ENCODE measurements around the gene MORC3. TPM values are rescaled to one million over a fixed set of nuclear protein-coding genes. Genes with fewer than 3 reads are reported as not detected.
"Not testable (repeated sequence)": the region's sequence is repeated elsewhere in the genome, so short reads cannot be mapped to it uniquely, and the experiment has no call there.

Gene MORC3
- total RNA-seq, 1 experiment from 2014 or later, result 13.8 TPM

DNA sequence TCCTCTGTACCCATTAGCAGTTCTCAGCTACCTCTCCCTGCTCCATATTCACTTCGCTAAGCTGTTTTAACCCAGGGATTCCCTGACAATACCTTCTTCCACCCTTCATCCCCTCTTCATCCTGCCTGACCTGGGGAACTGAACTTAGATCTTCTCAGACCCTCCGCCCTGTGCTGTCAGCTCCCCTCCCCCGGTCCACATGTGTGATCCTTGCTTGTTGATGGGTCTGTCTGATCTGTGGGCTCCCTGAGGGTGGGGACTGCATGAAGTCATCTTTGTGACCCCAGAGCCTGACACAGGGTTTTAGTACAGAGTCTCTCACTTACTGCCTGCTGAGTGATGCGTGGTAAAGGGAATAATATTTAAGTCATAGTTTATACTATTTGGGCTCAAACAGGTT is 77.0 kb downstream of the MORC3 start:
- no peaks in the 10 kb centered on the region for H4K20me1 ChIP-seq (ENCODE audit: insufficient read depth, low read depth, low read length)
- H3K27ac ChIP-seq (ENCODE audit: low read length), result no peak overlapping the region
- H3K36me3 ChIP-seq (ENCODE audit: insufficient read depth, low read length), result peaks cover 3% of the 10 kb centered on the region; the same call in 1 of the 2 replicates
- H3K4me2 ChIP-seq (ENCODE audit: low read depth, low read length, poor library complexity, severe bottlenecking), result no peak overlapping the region
- no peaks in the 10 kb centered on the region for H3K9me2 ChIP-seq (replicated peaks; ENCODE audit: insufficient read depth, low read length)
- no peaks in the 10 kb centered on the region for H3K9me3 ChIP-seq (ENCODE audit: low read length)
- H3K79me2 ChIP-seq (ENCODE audit: low read length), result no peaks in the 10 kb centered on the region
- H3K4me3 ChIP-seq (ENCODE audit: low read length), result no peak overlapping the region
- no peak for DNase-seq
- H3K27me3 ChIP-seq (ENCODE audit: low read length), result no peaks in the 10 kb centered on the region
- no peaks in the 10 kb centered on the region for H3K4me1 ChIP-seq (ENCODE audit: low read length)
- no peak overlapping the region for H3K9ac ChIP-seq (ENCODE audit: low read length)
- H2AFZ ChIP-seq (ENCODE audit: low read length), result no peak overlapping the region

DNA sequence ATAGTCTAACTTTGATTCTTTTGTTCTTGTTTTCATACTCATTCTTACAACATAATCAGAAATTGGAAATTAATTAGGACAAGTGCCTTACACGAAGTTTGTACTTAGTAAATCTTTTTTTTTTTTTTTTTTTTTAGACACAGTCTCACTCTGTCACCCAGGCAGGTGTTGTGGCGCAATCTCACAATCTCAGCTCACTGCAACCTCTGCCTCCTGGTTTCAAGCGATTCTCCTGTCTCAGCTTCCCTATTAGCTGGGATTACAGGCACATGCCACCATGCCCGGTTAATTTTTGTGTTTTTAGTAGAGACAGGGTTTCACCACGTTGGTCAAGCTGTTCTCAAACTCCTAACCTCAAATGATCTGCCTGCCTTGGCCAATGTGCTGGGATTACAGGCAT is 77.6 kb downstream of the MORC3 start:
- Histone ChIP-seq H3K27ac (ENCODE audit: low read length) (no peak overlapping the region), H3K4me3 (ENCODE audit: low read length) (no peak overlapping the region)

DNA sequence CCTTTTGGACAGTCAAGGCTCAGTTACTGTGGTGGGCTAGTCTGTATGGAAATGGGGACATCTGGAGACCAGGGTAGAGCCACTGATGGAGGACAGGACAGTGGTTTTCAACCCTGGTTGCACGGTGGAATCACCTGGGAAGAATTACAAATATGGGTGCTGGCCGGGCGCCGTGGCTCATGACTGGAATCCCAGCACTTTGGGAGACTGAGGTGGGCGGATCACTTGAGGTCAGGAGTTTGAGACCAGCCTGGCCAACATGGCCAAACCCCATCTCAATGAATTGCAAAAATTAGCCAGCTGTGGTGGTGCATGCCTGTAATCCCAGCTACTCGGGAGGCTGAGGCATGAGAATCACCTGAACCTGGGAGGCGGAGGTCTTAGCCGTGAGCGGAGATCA is 79.7 kb downstream of the MORC3 start:
- not testable (repeated sequence) for H3K27me3 ChIP-seq (ENCODE audit: low read length)

More for the DNA sequence above, 77.6 kb downstream of the MORC3 start:
- Histone ChIP-seq H2AFZ (ENCODE audit: low read length) (no peak overlapping the region), H3K4me2 (ENCODE audit: low read depth, low read length, poor library complexity, severe bottlenecking) (no peak overlapping the region), H3K27me3 (ENCODE audit: low read length) (no peaks in the 10 kb centered on the region), H3K79me2 (ENCODE audit: low read length) (no peaks in the 10 kb centered on the region), H3K9ac (ENCODE audit: low read length) (no peak overlapping the region), H4K20me1 (ENCODE audit: insufficient read depth, low read depth, low read length) (no peaks in the 10 kb centered on the region), H3K4me1 (ENCODE audit: low read length) (no peaks in the 10 kb centered on the region), H3K36me3 (ENCODE audit: insufficient read depth, low read length) (peaks cover 8% of the 10 kb centered on the region; the same call in 1 of the 2 replicates), H3K9me2 (replicated peaks; ENCODE audit: insufficient read depth, low read length) (no peaks in the 10 kb centered on the region), H3K9me3 (ENCODE audit: low read length) (no peaks in the 10 kb centered on the region)
- no peak for DNase-seq

DNA sequence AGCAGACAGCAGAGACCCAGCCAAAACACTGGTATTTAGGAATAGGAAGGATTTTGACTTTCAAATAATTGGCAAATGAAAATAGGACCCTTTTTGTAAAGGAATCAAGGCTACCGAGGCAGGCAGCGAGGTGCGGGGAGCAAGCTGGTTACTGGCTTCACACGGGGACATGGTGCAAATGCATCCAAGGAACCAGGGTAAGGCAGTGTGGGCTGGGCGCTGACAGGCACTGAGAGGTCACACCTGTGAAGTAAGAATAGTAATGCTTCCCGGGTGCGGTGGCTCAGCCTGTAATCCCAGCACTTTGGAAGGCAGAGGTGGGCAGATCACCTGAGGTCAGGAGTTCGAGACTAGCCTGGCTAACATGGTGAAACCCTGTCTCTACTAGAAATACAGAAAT is 80.7 kb downstream of the MORC3 start:
- Histone ChIP-seq H3K79me2 (ENCODE audit: low read length) (no peaks in the 10 kb centered on the region), H3K27ac (ENCODE audit: low read length) (no peak overlapping the region), H3K36me3 (ENCODE audit: insufficient read depth, low read length) (peaks cover 18% of the 10 kb centered on the region), H3K4me2 (ENCODE audit: low read depth, low read length, poor library complexity, severe bottlenecking) (no peak overlapping the region), H4K20me1 (ENCODE audit: insufficient read depth, low read depth, low read length) (no peaks in the 10 kb centered on the region), H2AFZ (ENCODE audit: low read length) (no peak overlapping the region), H3K9me2 (replicated peaks; ENCODE audit: insufficient read depth, low read length) (no peaks in the 10 kb centered on the region), H3K4me1 (ENCODE audit: low read length) (no peaks in the 10 kb centered on the region), H3K9me3 (ENCODE audit: low read length) (no peaks in the 10 kb centered on the region), H3K4me3 (ENCODE audit: low read length) (no peak overlapping the region), H3K9ac (ENCODE audit: low read length) (no peak overlapping the region), H3K27me3 (ENCODE audit: low read length) (no peaks in the 10 kb centered on the region)
- DNase-seq, result no peak

More for the DNA sequence above, 79.7 kb downstream of the MORC3 start:
- not testable (repeated sequence) for H3K4me1 ChIP-seq (ENCODE audit: low read length); H3K9ac ChIP-seq (ENCODE audit: low read length); H3K4me2 ChIP-seq (ENCODE audit: low read depth, low read length, poor library complexity, severe bottlenecking); H4K20me1 ChIP-seq (ENCODE audit: insufficient read depth, low read depth, low read length); H2AFZ ChIP-seq (ENCODE audit: low read length); H3K27ac ChIP-seq (ENCODE audit: low read length); DNase-seq; H3K9me3 ChIP-seq (ENCODE audit: low read length); H3K4me3 ChIP-seq (ENCODE audit: low read length); H3K9me2 ChIP-seq (replicated peaks; ENCODE audit: insufficient read depth, low read length); H3K79me2 ChIP-seq (ENCODE audit: low read length)
- H3K36me3 ChIP-seq (ENCODE audit: insufficient read depth, low read length), result peaks cover 15% of the 10 kb centered on the region

DNA sequence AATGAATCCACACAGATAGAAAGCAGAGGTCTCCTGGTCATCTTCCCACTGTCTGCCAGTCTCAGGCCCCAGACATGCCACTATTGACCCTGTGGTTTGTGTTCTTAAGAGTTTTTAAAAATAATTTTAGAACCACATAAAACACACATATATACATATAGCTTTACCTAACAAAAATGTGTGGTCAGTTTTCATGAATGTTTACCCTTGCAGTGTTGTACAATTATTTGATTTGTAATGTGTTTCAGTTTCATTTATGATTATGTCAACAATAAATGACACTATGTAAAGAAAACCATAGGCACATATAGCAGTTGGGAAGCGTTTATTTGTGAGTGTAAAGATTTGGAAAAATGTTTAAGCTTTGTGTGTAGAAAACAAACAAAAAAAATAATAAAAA is 82.3 kb downstream of the MORC3 start:
- no peak overlapping the region for H3K9ac ChIP-seq (ENCODE audit: low read length)
- no peaks in the 10 kb centered on the region for H3K9me3 ChIP-seq (ENCODE audit: low read length)
- no peak overlapping the region for H3K4me2 ChIP-seq (ENCODE audit: low read depth, low read length, poor library complexity, severe bottlenecking)
- no peak overlapping the region for H3K27ac ChIP-seq (ENCODE audit: low read length)
- no peaks in the 10 kb centered on the region for H3K79me2 ChIP-seq (ENCODE audit: low read length)
- no peaks in the 10 kb centered on the region for H3K4me1 ChIP-seq (ENCODE audit: low read length)
- H3K9me2 ChIP-seq (replicated peaks; ENCODE audit: insufficient read depth, low read length), result no peaks in the 10 kb centered on the region
- no peak for DNase-seq
- peaks cover 20% of the 10 kb centered on the region for H3K36me3 ChIP-seq (ENCODE audit: insufficient read depth, low read length)
- H3K27me3 ChIP-seq (ENCODE audit: low read length), result no peaks in the 10 kb centered on the region
- H4K20me1 ChIP-seq (ENCODE audit: insufficient read depth, low read depth, low read length), result no peaks in the 10 kb centered on the region
- no peak overlapping the region for H3K4me3 ChIP-seq (ENCODE audit: low read length)
- H2AFZ ChIP-seq (ENCODE audit: low read length), result no peak overlapping the region

DNA sequence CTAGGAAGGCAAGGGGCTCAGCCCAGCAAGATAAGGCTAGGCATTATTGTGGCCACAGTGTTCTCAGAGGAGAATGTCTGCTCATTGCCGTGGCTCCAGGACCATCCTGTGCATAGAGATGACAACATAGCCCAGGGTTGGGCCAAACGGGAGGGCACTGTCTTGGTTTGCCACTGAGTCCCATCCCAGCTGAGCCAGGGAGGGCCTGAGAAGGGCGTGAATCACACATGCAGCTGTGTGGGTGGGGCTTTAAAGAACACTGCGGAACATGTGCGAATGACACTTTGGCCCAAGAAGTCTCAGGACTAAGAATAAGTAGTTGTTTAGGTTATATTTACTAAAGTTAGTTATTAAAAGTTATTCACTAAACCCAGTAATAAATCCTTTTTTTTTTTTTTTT is 83.7 kb downstream of the MORC3 start:
- no peak overlapping the region for H3K4me3 ChIP-seq (ENCODE audit: low read length)
- peaks cover 20% of the 10 kb centered on the region for H3K36me3 ChIP-seq (ENCODE audit: insufficient read depth, low read length)
- H4K20me1 ChIP-seq (ENCODE audit: insufficient read depth, low read depth, low read length), result no peaks in the 10 kb centered on the region
- no peaks in the 10 kb centered on the region for H3K4me1 ChIP-seq (ENCODE audit: low read length)
- H3K9me2 ChIP-seq (replicated peaks; ENCODE audit: insufficient read depth, low read length), result no peaks in the 10 kb centered on the region
- no peak overlapping the region for H3K4me2 ChIP-seq (ENCODE audit: low read depth, low read length, poor library complexity, severe bottlenecking)
- DNase-seq, result no peak
- no peak overlapping the region for H3K9ac ChIP-seq (ENCODE audit: low read length)
- H2AFZ ChIP-seq (ENCODE audit: low read length), result no peak overlapping the region
- no peak overlapping the region for H3K27ac ChIP-seq (ENCODE audit: low read length)
- H3K9me3 ChIP-seq (ENCODE audit: low read length), result no peaks in the 10 kb centered on the region
- H3K79me2 ChIP-seq (ENCODE audit: low read length), result no peaks in the 10 kb centered on the region
- H3K27me3 ChIP-seq (ENCODE audit: low read length), result no peaks in the 10 kb centered on the region

DNA sequence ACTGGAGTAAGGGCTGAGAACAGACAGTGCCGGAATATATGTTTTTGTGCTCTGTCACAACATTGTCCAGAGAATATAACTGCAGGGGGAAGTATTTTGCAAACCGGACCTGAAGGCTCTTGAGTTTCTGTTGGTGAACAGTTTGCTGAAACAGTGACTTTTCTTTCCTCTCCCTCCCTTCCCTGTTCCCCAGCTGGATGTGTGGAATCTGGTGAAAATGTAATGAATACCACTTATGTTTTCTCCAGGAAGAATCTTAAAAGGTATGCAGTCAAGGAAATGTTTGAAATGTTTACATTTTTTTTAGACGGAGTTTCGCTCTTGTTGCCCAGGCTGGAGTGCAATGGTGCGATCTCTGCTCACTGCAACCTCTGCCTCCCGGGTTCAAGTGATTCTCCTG is 88.6 kb downstream of the MORC3 start:
- H3K4me2 ChIP-seq (ENCODE audit: low read depth, low read length, poor library complexity, severe bottlenecking), result no peak overlapping the region
- H4K20me1 ChIP-seq (ENCODE audit: insufficient read depth, low read depth, low read length), result no peaks in the 10 kb centered on the region
- no peak overlapping the region for H3K9ac ChIP-seq (ENCODE audit: low read length)
- no peaks in the 10 kb centered on the region for H3K4me1 ChIP-seq (ENCODE audit: low read length)
- DNase-seq, result no peak
- H2AFZ ChIP-seq (ENCODE audit: low read length), result no peak overlapping the region
- no peaks in the 10 kb centered on the region for H3K9me2 ChIP-seq (replicated peaks; ENCODE audit: insufficient read depth, low read length)
- H3K4me3 ChIP-seq (ENCODE audit: low read length), result no peak overlapping the region
- H3K79me2 ChIP-seq (ENCODE audit: low read length), result no peaks in the 10 kb centered on the region
- no peak overlapping the region for H3K27ac ChIP-seq (ENCODE audit: low read length)
- no peaks in the 10 kb centered on the region for H3K27me3 ChIP-seq (ENCODE audit: low read length)
- no peaks in the 10 kb centered on the region for H3K9me3 ChIP-seq (ENCODE audit: low read length)
- peaks cover 14% of the 10 kb centered on the region for H3K36me3 ChIP-seq (ENCODE audit: insufficient read depth, low read length)

DNA sequence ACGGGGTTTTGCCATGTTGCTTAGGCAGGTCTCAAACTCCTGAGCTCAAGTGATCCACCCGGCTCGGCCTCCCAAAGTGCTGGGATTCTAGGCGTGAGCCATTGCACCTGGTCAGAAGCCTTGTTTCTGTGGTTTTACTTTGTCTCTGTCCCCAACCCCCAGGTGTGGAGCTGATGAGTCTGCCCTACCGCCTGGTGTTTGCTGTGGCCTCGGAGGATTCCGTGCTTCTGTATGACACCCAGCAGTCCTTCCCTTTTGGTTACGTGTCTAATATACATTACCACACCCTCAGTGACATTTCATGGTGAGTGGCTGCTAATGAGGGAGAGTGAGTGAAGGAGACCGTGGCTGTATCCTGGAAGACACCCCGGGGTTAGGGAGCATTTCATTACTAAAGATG is 91.3 kb downstream of the MORC3 start:
- H3K4me1 ChIP-seq (ENCODE audit: low read length), result no peaks in the 10 kb centered on the region
- H4K20me1 ChIP-seq (ENCODE audit: insufficient read depth, low read depth, low read length), result no peaks in the 10 kb centered on the region
- H3K79me2 ChIP-seq (ENCODE audit: low read length), result no peaks in the 10 kb centered on the region
- no peaks in the 10 kb centered on the region for H3K27me3 ChIP-seq (ENCODE audit: low read length)
- H3K27ac ChIP-seq (ENCODE audit: low read length), result no peak overlapping the region
- H2AFZ ChIP-seq (ENCODE audit: low read length), result no peak overlapping the region
- no peak overlapping the region for H3K4me3 ChIP-seq (ENCODE audit: low read length)
- no peaks in the 10 kb centered on the region for H3K9me2 ChIP-seq (replicated peaks; ENCODE audit: insufficient read depth, low read length)
- H3K36me3 ChIP-seq (ENCODE audit: insufficient read depth, low read length), result peaks cover 6% of the 10 kb centered on the region; the same call in 1 of the 2 replicates
- DNase-seq, result no peak
- no peak overlapping the region for H3K4me2 ChIP-seq (ENCODE audit: low read depth, low read length, poor library complexity, severe bottlenecking)
- no peaks in the 10 kb centered on the region for H3K9me3 ChIP-seq (ENCODE audit: low read length)
- no peak overlapping the region for H3K9ac ChIP-seq (ENCODE audit: low read length)

DNA sequence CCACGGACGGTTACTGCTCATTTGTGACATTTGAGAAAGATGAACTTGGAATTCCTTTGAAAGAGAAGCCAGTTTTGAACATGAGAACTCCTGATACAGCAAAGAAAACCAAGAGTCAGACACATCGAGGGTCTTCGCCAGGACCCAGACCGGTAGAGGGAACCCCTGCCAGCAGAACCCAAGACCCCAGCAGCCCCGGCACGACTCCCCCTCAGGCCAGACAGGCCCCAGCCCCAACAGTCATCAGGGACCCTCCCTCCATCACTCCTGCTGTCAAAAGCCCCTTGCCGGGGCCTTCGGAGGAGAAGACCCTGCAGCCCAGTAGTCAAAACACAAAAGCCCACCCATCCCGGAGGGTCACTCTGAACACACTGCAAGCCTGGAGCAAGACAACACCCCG is 92.9 kb downstream of the MORC3 start:
- no peak for DNase-seq
- no peaks in the 10 kb centered on the region for H3K4me1 ChIP-seq (ENCODE audit: low read length)
- H3K9ac ChIP-seq (ENCODE audit: low read length), result no peak overlapping the region
- no peaks in the 10 kb centered on the region for H3K9me2 ChIP-seq (replicated peaks; ENCODE audit: insufficient read depth, low read length)
- no peaks in the 10 kb centered on the region for H3K79me2 ChIP-seq (ENCODE audit: low read length)
- no peak overlapping the region for H3K4me3 ChIP-seq (ENCODE audit: low read length)
- H3K9me3 ChIP-seq (ENCODE audit: low read length), result no peaks in the 10 kb centered on the region
- no peaks in the 10 kb centered on the region for H4K20me1 ChIP-seq (ENCODE audit: insufficient read depth, low read depth, low read length)
- no peak overlapping the region for H3K27ac ChIP-seq (ENCODE audit: low read length)
- peaks cover 10% of the 10 kb centered on the region; the same call in 1 of the 2 replicates for H3K36me3 ChIP-seq (ENCODE audit: insufficient read depth, low read length)
- no peaks in the 10 kb centered on the region for H3K27me3 ChIP-seq (ENCODE audit: low read length)
- no peak overlapping the region for H3K4me2 ChIP-seq (ENCODE audit: low read depth, low read length, poor library complexity, severe bottlenecking)
- H2AFZ ChIP-seq (ENCODE audit: low read length), result no peak overlapping the region

Data from Karpas-422 (cell line).